ENCODE results near the gene UBA52. TPM values are rescaled to one million over a fixed set of nuclear protein-coding genes. Genes with fewer than 3 reads are reported as not detected.

Gene UBA52
- total and polyA plus RNA-seq, 2 donors (not counting 1 experiment from before 2014, with no cell fraction given), result 1,837 to 5,694 TPM

- Histone ChIP-seq H3K4me3 (ENCODE audit: control extremely low read depth in 1 of 5, extremely low read depth in 1 of 5, insufficient read depth in 1 of 5, low read depth in 2 of 5, low read length in 4 of 5) (peak overlapping the region; percentile 73 to 98 (median 93)), H3K27ac (ENCODE audit: low read length in 2 of 2) (peak overlapping the region; percentile 82 to 97), H3K4me2 (replicated peaks; ENCODE audit: low read depth, low read length, poor library complexity, severe bottlenecking) (peak overlapping the region; percentile 99), H3K9me3 (ENCODE audit: control extremely low read depth in 1 of 3, control insufficient read depth in 2 of 3, insufficient read depth in 1 of 3, low read length in 2 of 3) (no peaks in the 10 kb centered on the region), H3K36me3 (replicated peaks in 1 of 2; ENCODE audit: control extremely low read depth in 1 of 2, control insufficient read depth in 1 of 2, extremely low read depth in 1 of 2, insufficient read depth in 2 of 2, low read length in 1 of 2) (peaks cover 0 to 15% of the 10 kb centered on the region in 2 experiments), H3K27me3 (replicated peaks in 1 of 4; ENCODE audit: control extremely low read depth in 1 of 4, control insufficient read depth in 3 of 4, insufficient read depth in 4 of 4, low read length in 3 of 4) (no peaks in the 10 kb centered on the region), H3K9ac (ENCODE audit: low read length) (peak overlapping the region; percentile 99), H3K79me2 (ENCODE audit: control insufficient read depth, insufficient read depth, low read length) (peaks cover 21% of the 10 kb centered on the region), H3K4me1 (ENCODE audit: control insufficient read depth in 2 of 2, insufficient read depth in 2 of 2, low read length in 2 of 2) (peaks cover 15 to 25% of the 10 kb centered on the region in 2 donors), H4K20me1 (ENCODE audit: control insufficient read depth, insufficient read depth, low read length, poor library complexity, severe bottlenecking) (no peaks in the 10 kb centered on the region), H2AFZ (ENCODE audit: insufficient read depth, low read depth, low read length, poor library complexity, severe bottlenecking) (peak overlapping the region; percentile 78)
- POLR2A ChIA-PET, result interaction anchor here (0.6 to 4.0 kb wide), 11 partner anchors 13 to 373 kb away, joined by 3 to 44 read pairs (median 5); partner anchors contain the start of genes COPE, DDX49, ELL and FKBP8
- CTCF ChIA-PET, result interaction anchor here (0.6 to 2.0 kb wide), 5 partner anchors 28 to 215 kb away, joined by 3 to 13 read pairs (median 5); partner anchors contain the start of genes ELL and REX1BD
- DNase-seq (peak; percentile 44), ATAC-seq (ENCODE audit: low read depth) (no peak)
- Mint-ChIP-seq H3K4me1 (peaks cover 21% of the 10 kb centered on the region), H3K27ac (peak overlapping the region; percentile 90), H3K4me3 (peak overlapping the region; percentile 90), H3K27me3 (no peaks in the 10 kb centered on the region), H3K9me3 (ENCODE audit: insufficient read depth) (no peaks in the 10 kb centered on the region)
- intact Hi-C loops (cut with micrococcal nuclease), result no loop called here
- 86% methylated on average over 1 of the region's 3 CpGs for WGBS (ENCODE audit: insufficient coverage)
- TF ChIP-seq CTCF (IDR thresholded peaks at IDR 0.05) (no peak), EZH2 (IDR thresholded peaks at IDR 0.05; ENCODE audit: borderline replicate concordance, insufficient read depth, low read depth, low read length, poor library complexity, severe bottlenecking) (no peak)
Measured at GRCh38 chr19:18558604-18559003, 13.1 kb upstream of the UBA52 start.

- Histone ChIP-seq H3K79me2 (ENCODE audit: control insufficient read depth, insufficient read depth, low read length) (peaks cover 21% of the 10 kb centered on the region), H3K9me3 (ENCODE audit: control extremely low read depth in 1 of 3, control insufficient read depth in 2 of 3, insufficient read depth in 1 of 3, low read length in 2 of 3) (no peaks in the 10 kb centered on the region), H3K36me3 (replicated peaks in 1 of 2; ENCODE audit: control extremely low read depth in 1 of 2, control insufficient read depth in 1 of 2, extremely low read depth in 1 of 2, insufficient read depth in 2 of 2, low read length in 1 of 2) (peaks cover 0 to 24% of the 10 kb centered on the region in 2 experiments), H3K4me1 (ENCODE audit: control insufficient read depth in 2 of 2, insufficient read depth in 2 of 2, low read length in 2 of 2) (peaks cover 15 to 25% of the 10 kb centered on the region in 2 donors), H3K9ac (ENCODE audit: low read length) (no peak overlapping the region), H3K27ac (ENCODE audit: low read length in 2 of 2) (peak overlapping the region; percentile 59 to 97), H3K4me3 (ENCODE audit: control extremely low read depth in 1 of 5, extremely low read depth in 1 of 5, insufficient read depth in 1 of 5, low read depth in 2 of 5, low read length in 4 of 5) (no peak overlapping the region), H2AFZ (ENCODE audit: insufficient read depth, low read depth, low read length, poor library complexity, severe bottlenecking) (no peak overlapping the region), H3K27me3 (replicated peaks in 1 of 4; ENCODE audit: control extremely low read depth in 1 of 4, control insufficient read depth in 3 of 4, insufficient read depth in 4 of 4, low read length in 3 of 4) (no peaks in the 10 kb centered on the region), H4K20me1 (ENCODE audit: control insufficient read depth, insufficient read depth, low read length, poor library complexity, severe bottlenecking) (no peaks in the 10 kb centered on the region), H3K4me2 (replicated peaks; ENCODE audit: low read depth, low read length, poor library complexity, severe bottlenecking) (no peak overlapping the region)
- peak overlapping the region; percentile 35 for H3K4me3 Mint-ChIP-seq
- 73% methylated on average over 3 of the region's 5 CpGs for WGBS (ENCODE audit: insufficient coverage)
- peaks cover 21% of the 10 kb centered on the region for H3K4me1 Mint-ChIP-seq
- no peaks in the 10 kb centered on the region for H3K9me3 Mint-ChIP-seq (ENCODE audit: insufficient read depth)
- no peak for ATAC-seq (ENCODE audit: low read depth)
- ChIA-PET POLR2A (interaction anchor here (1.5 to 4.0 kb wide), 2 partner anchors 12 to 39 kb away, joined by 3 to 44 read pairs; partner anchors contain the start of genes ELL and UBA52), CTCF (interaction anchor here (0.7 to 1.7 kb wide), 2 partner anchors 11 to 29 kb away, joined by 3 to 5 read pairs; partner anchors contain the start of genes REX1BD and UBA52)
- H3K27ac Mint-ChIP-seq, result peak overlapping the region; percentile 50
- H3K27me3 Mint-ChIP-seq, result no peaks in the 10 kb centered on the region
- DNase-seq, result no peak
- intact Hi-C loops (cut with micrococcal nuclease), result no loop called here
- TF ChIP-seq EZH2 (IDR thresholded peaks at IDR 0.05; ENCODE audit: borderline replicate concordance, insufficient read depth, low read depth, low read length, poor library complexity, severe bottlenecking), result no peak
- TF ChIP-seq CTCF (IDR thresholded peaks at IDR 0.05), result peak; percentile 8
Measured at GRCh38 chr19:18559685-18560084, 12.0 kb upstream of the UBA52 start.

Measured in B cell (primary cell).